OCI-LY1 (cell line): Measurements from ENCODE around the gene CEMP1.
A peak's percentile ranks its signal among the peaks of the same experiment; 100 is the strongest.

Source experiments
- H2AFZ ChIP-seq: fragments of 200-600 bp; sonication (generic), shearing (Covaris generic); 2 replicates; pipeline ENCODE4 v1.6.0; 2014; ENCODE audit warnings: antibody characterized with exemption, mild to moderate bottlenecking, low read length
- H3F3A ChIP-seq: fragments of 200-600 bp; sonication (generic), shearing (Covaris generic); 2 replicates; pipeline ENCODE4 v1.6.0; 2014; ENCODE audit warnings: mild to moderate bottlenecking, antibody characterized with exemption, low read length, moderate library complexity; ENCODE audit not compliant: insufficient read depth
- H3K27ac ChIP-seq: fragments of 200-600 bp; sonication (generic); 2 replicates; pipeline ENCODE4 v1.5.1; 2014; ENCODE audit warnings: low read length, mixed run types, mild to moderate bottlenecking, low read depth; ENCODE audit not compliant: poor library complexity, severe bottlenecking
- H3K27me3 ChIP-seq: fragments of 200-600 bp; sonication (generic); 2 replicates; pipeline ENCODE4 v1.6.0; 2014; ENCODE audit warnings: antibody characterized with exemption, mild to moderate bottlenecking, low read length, moderate library complexity; ENCODE audit not compliant: insufficient read depth
- H3K36me3 ChIP-seq: fragments of 200-600 bp; sonication (generic); 2 replicates; pipeline ENCODE4 v1.6.1; 2014; ENCODE audit warnings: mild to moderate bottlenecking, antibody characterized with exemption, low read length, moderate library complexity, mixed read lengths; ENCODE audit not compliant: insufficient read depth
- H3K4me1 ChIP-seq: fragments of 200-600 bp; sonication (generic); 2 replicates; pipeline ENCODE4 v1.5.1; 2014; ENCODE audit warnings: mild to moderate bottlenecking, low read length, moderate library complexity; ENCODE audit not compliant: insufficient read depth, severe bottlenecking
- H3K4me2 ChIP-seq: fragments of 200-600 bp; sonication (generic), shearing (Covaris generic); 2 replicates; pipeline ENCODE4 v1.6.1; 2014; ENCODE audit warnings: low read length
- H3K4me3 ChIP-seq: fragments of 200-600 bp; sonication (generic); 2 replicates; pipeline ENCODE4 v1.5.1; 2014; ENCODE audit warnings: low read length, low read depth, mild to moderate bottlenecking, mixed read lengths; ENCODE audit not compliant: poor library complexity, severe bottlenecking
- H3K79me2 ChIP-seq: fragments of 200-600 bp; shearing (Covaris generic); 2 replicates; pipeline ENCODE4 v1.6.1; 2016; ENCODE audit warnings: mixed run types, low read length, mixed read lengths; ENCODE audit not compliant: insufficient read depth
- H3K9ac ChIP-seq: fragments of 200-600 bp; sonication (generic), shearing (Covaris generic); 2 replicates; pipeline ENCODE4 v1.6.1; 2014; ENCODE audit warnings: mild to moderate bottlenecking, low read length, mixed read lengths
- H3K9me2 ChIP-seq: fragments of 200-600 bp; sonication (generic), shearing (Covaris generic); 2 replicates; pipeline ENCODE4 v1.6.1; 2014; ENCODE audit warnings: low read depth, mild to moderate bottlenecking, low read length, mixed read lengths
- H3K9me3 ChIP-seq: fragments of 200-600 bp; shearing (Covaris generic); 2 replicates; pipeline ENCODE4 v1.6.1; 2014; ENCODE audit warnings: low read length, mixed read lengths
- H4K20me1 ChIP-seq: fragments of 200-600 bp; sonication (generic), shearing (Covaris generic); 2 replicates; pipeline ENCODE4 v1.6.0; 2016; ENCODE audit warnings: mild to moderate bottlenecking, low read length; ENCODE audit not compliant: insufficient read depth
- EZH2 ChIP-seq: fragments of 200-600 bp; sonication (generic), shearing (Covaris generic); IDR thresholded peaks from 2 replicates; pipeline ENCODE4 v1.8.0; 2017; ENCODE audit warnings: borderline replicate concordance, mixed run types, mild to moderate bottlenecking, antibody characterized with exemption, low read length, moderate library complexity, mixed read lengths
- TF ChIP-seq, protein P1 (sequence below): fragments of 200-600 bp; sonication (generic), shearing (Covaris generic); IDR thresholded peaks from 2 replicates; pipeline ENCODE4 v1.5.1; 2017; ENCODE audit warnings: mild to moderate bottlenecking, antibody characterized with exemption, low read length, moderate library complexity, mixed read lengths

Gene CEMP1

DNA sequence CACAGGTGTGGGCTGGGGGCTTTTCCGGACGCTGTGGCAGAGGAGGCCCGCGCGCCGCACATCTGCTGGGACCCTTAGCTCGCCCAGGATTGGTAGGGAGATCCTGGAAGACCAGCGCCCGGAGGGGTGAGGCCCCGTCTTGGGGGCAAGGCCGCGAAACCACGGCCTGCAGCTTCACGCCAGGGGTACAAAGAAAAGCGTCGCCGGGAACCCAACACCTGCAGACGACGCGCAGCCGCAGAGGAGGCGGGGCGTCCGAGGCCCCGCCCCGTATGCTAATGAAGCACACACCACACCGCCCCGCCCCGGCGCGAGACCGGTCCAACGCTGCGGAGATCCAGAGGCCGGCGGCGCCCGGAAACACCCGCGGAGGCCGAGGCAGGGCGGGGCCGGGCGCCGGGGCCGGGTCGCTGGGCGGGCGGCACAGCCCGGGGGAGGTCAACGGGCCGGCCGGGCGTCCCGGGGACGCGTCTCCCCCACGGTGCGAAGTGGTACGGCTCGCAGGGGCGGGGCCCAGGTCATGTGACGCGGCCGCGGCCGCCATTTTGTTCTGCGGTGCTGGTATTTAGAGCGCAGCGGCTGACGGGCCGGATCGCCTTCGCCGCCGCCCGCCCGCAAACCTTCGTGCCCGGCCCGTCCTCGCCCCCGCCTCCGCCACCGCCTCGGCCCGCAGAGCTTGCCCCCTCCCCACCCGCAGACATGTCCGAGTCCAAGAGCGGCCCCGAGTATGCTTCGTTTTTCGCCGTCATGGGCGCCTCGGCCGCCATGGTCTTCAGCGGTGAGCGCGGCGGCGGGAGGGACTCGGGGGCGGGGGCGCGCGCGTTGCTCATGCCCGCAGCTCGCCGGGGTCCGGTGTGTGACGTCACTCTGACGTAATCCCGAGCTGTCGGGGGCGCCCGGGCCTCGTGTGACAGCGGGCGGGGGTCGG is 17.5 kb downstream of the CEMP1 start, which contains the start of gene ATP6V0C:
ATP6V0C (plus strand) TSS at position 548 of the 928 bp plus-strand sequence; CDS start at position 700, 152 bp downstream.
- no peaks in the 10 kb centered on the region for H3K36me3 ChIP-seq
- peak within 1 kb of the TSS; percentile 75 for H3K4me3 ChIP-seq
- H3K9me3 ChIP-seq, result no peaks in the 10 kb centered on the region
- peak within 1 kb of the TSS; percentile 71 for H3K9ac ChIP-seq
- peak within 1 kb of the TSS; percentile 93; the same call in 1 of the 2 replicates for H2AFZ ChIP-seq
- peaks cover 41% of the 10 kb centered on the region for H3K4me1 ChIP-seq
- H3K27me3 ChIP-seq, result no peaks in the 10 kb centered on the region
- no peaks in the 10 kb centered on the region for H4K20me1 ChIP-seq
- peaks cover 33% of the 10 kb centered on the region for H3K79me2 ChIP-seq
- no peaks in the 10 kb centered on the region for H3K9me2 ChIP-seq
- TF ChIP-seq, protein P1, sequence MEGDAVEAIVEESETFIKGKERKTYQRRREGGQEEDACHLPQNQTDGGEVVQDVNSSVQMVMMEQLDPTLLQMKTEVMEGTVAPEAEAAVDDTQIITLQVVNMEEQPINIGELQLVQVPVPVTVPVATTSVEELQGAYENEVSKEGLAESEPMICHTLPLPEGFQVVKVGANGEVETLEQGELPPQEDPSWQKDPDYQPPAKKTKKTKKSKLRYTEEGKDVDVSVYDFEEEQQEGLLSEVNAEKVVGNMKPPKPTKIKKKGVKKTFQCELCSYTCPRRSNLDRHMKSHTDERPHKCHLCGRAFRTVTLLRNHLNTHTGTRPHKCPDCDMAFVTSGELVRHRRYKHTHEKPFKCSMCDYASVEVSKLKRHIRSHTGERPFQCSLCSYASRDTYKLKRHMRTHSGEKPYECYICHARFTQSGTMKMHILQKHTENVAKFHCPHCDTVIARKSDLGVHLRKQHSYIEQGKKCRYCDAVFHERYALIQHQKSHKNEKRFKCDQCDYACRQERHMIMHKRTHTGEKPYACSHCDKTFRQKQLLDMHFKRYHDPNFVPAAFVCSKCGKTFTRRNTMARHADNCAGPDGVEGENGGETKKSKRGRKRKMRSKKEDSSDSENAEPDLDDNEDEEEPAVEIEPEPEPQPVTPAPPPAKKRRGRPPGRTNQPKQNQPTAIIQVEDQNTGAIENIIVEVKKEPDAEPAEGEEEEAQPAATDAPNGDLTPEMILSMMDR, result no peak
- H3K4me2 ChIP-seq, result peak within 1 kb of the TSS; percentile 92
- H3K27ac ChIP-seq, result peak within 1 kb of the TSS; percentile 77
- no peaks in the 10 kb centered on the region for H3F3A ChIP-seq

DNA sequence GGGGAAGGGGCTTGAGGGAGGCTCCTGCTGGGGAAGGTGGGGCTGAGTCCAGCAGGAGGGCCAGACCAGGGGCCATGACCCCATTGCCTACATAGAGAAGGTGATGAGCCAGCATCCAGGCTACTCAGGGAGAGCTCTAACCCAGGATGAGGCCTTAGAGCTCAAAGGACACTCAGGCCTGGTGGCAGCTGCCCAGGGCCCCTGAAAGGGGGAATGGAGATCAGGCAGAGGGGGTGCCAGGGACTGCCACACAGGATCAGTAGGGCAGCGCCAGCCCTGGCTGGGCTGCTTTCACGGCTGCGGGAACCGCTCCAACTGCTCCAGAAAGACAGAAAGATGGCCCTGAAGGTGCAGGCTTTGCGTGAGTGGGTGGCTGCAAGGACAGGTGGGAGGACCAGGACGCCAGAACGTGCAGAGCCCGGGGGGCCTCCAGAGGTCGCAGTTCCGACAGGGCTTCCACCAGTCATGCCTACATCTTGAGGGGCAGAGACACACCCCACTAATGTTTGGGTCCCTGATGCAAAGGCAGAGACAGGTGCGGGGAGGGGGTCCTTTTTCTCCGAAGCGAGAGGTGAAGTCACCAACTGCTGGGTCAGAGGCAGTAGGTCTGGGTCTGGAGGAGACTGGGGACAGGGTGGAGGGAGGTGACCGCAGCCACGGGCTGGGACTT is 18.3 kb downstream of the CEMP1 start:
- Histone ChIP-seq H3K4me3 (peak overlapping the region; percentile 75), H3K9ac (peak overlapping the region; percentile 71), H4K20me1 (no peaks in the 10 kb centered on the region), H3K27me3 (no peaks in the 10 kb centered on the region), H3K36me3 (no peaks in the 10 kb centered on the region), H3K9me2 (no peaks in the 10 kb centered on the region), H3K9me3 (no peaks in the 10 kb centered on the region), H3F3A (no peaks in the 10 kb centered on the region), H3K79me2 (peaks cover 31% of the 10 kb centered on the region), H3K4me1 (peaks cover 41% of the 10 kb centered on the region), H3K27ac (peak overlapping the region; percentile 77), H3K4me2 (peak overlapping the region; percentile 92), H2AFZ (peak overlapping the region; percentile 93; the same call in 1 of the 2 replicates)
- TF ChIP-seq EZH2, result no peak
- TF ChIP-seq, protein P1, result peak; percentile 59

DNA sequence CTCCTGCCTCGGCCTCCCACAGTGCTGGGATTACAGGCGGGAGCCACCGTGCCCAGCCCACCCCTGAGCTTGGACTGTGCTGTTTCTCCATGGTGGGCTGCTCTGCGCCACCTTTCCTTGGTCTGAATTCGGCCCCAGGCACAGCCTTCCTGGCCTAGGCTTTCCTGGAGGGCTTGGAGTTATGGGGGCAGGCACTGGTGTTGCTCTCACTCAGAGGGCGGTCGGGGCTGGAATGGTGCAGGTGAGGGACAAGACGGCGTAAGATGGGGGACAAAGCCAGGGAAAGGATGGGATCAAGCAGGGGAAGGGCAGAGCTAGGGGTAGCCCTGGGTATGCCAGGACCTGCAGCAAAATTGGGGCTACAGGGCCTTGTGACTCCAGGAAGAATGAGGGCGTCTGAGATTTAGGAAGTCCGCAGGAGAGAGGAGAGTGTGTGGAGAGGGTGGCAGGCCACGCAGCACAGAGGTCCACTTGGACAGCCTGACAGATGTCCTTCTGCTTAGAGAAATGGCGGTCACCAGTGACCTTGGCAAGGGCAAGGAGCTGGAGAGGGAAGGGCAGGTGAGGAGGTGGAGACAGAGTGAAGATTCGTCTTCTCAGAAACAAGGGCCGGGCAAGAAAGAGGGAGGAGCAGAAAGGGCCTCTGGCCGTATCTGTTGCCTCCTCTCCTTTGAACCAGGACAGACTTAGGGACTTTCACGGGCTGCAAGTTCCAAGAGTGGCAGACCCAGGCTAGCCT is 19.0 kb downstream of the CEMP1 start:
- Histone ChIP-seq H3K9ac (no peak overlapping the region), H3K79me2 (peaks cover 27% of the 10 kb centered on the region), H3K4me2 (no peak overlapping the region), H3K4me1 (peaks cover 43% of the 10 kb centered on the region), H3F3A (no peaks in the 10 kb centered on the region), H3K4me3 (no peak overlapping the region), H3K9me2 (no peaks in the 10 kb centered on the region), H4K20me1 (no peaks in the 10 kb centered on the region), H3K9me3 (no peaks in the 10 kb centered on the region), H3K27ac (no peak overlapping the region), H2AFZ (no peak overlapping the region), H3K36me3 (no peaks in the 10 kb centered on the region), H3K27me3 (no peaks in the 10 kb centered on the region)
- TF ChIP-seq, protein P1, result no peak
- TF ChIP-seq EZH2, result no peak
